Peyer's patch (tissue), 4 donors: ENCODE results near the gene CEMP1.

Experiments used
- CTCF ChIP-seq, 6 experiments: fragments of 450-650 bp in 4 of 6; fragments of 200-600 bp in 2 of 6; sonication (generic) in 1 of 6; IDR thresholded peaks; one replicate each; pipeline ENCODE4 v1.5.1; 2017 to 2019; ENCODE audit warnings: antibody characterized with exemption in 6 of 6, mild to moderate bottlenecking in 3 of 6, moderate library complexity in 1 of 6
- POLR2A ChIP-seq, 2 donors: fragments of 450-650 bp; IDR thresholded peaks; one replicate each; pipeline ENCODE4 v1.5.1; 2017; ENCODE audit warnings: antibody characterized with exemption in 2 of 2, mild to moderate bottlenecking in 2 of 2, moderate library complexity in 2 of 2

GRCh38 chr16:2498531-2499253, 32.5 kb downstream of the CEMP1 start:
- TF ChIP-seq POLR2A (IDR thresholded peaks at IDR 0.05) (no peak), CTCF (IDR thresholded peaks at IDR 0.05) (no peak)
